A549 (cell line): ENCODE results near the gene ATP5PD. TPM values are rescaled to one million over a fixed set of nuclear protein-coding genes. Genes with fewer than 3 reads are reported as not detected.

Source experiments
- ATAC-seq, 2 experiments: fragments of 200-7000 bp in 1 of 2; fragments of >200 bp in 1 of 2; cut with Nextera tagmentation in 1 of 2; cut with Tn5 transposase in 1 of 2; 3 replicates each; pipeline versions ENCODE4 v1.8.0 to v1.9.1; 2018 to 2020; ENCODE audit warnings: mild to moderate bottlenecking in 1 of 2, moderate library complexity in 1 of 2
- CTCF ChIA-PET: fragments of 300-600 bp; sonication (Branson Sonifier 250); formaldehyde crosslinking; extraction: SDS; loops from one replicate; lab custom pipeline; 2021; ENCODE audit warnings: antibody characterized with exemption, inconsistent platforms; lab: Yijun Ruan, JAX
- POLR2A ChIA-PET: fragments of 350-600 bp; formaldehyde crosslinking; extraction: SDS; loops from one replicate; lab custom pipeline; 2021; ENCODE audit warnings: antibody characterized with exemption, inconsistent platforms; lab: Yijun Ruan, JAX
- DNase-seq, 2 experiments: peaks; one replicate each; pipeline versions ENCODE4 v3.0.0 to v3.0.0-alpha.2; 2011 to 2016; ENCODE audit warnings: low read depth in 1 of 2, low spot score in 1 of 2
- FAIRE-seq: peaks from 2 replicates; lab custom pipeline; 2011; peaks lifted over from hg19 to GRCh38; lab: Jason Lieb, UNC
- H3K27ac ChIP-seq, 2 experiments: fragments of >200 bp; sonication (Bioruptor Twin); formaldehyde crosslinking; 3 replicates each; pipeline ENCODE4 v1.5.1; 2016 to 2017
- H3K4me1 ChIP-seq: fragments of >200 bp; sonication (Bioruptor Twin); formaldehyde crosslinking; 3 replicates; pipeline ENCODE4 v1.6.1; 2016
- H3K4me2 ChIP-seq: fragments of >200 bp; sonication (Bioruptor Twin); formaldehyde crosslinking; 3 replicates; pipeline ENCODE4 v1.6.1; 2016
- H3K4me3 ChIP-seq: fragments of >200 bp; sonication (Bioruptor Twin); formaldehyde crosslinking; 3 replicates; pipeline ENCODE4 v1.5.1; 2016
- H3K9me3 ChIP-seq: fragments of >200 bp; sonication (Bioruptor Twin); formaldehyde crosslinking; 3 replicates; pipeline ENCODE4 v1.6.1; 2016
- ATOH8 ChIP-seq: fragments of 250-450 bp; sonication (Bioruptor Pico); IDR thresholded peaks from 2 replicates; pipeline ENCODE4 v1.5.0; 2020; ENCODE audit warnings: low read depth, mild to moderate bottlenecking, moderate library complexity
- CBX2 ChIP-seq: fragments of 200-600 bp; sonication (generic); IDR thresholded peaks from 2 replicates; pipeline ENCODE4 v1.6.1; 2016; ENCODE audit warnings: low read depth, mild to moderate bottlenecking, borderline replicate concordance
- CBX8 ChIP-seq: fragments of 200-600 bp; sonication (generic); IDR thresholded peaks from 2 replicates; pipeline ENCODE4 v1.6.1; 2016
- CEBPB ChIP-seq, 2 experiments: fragments of >200 bp in 1 of 2; sonication (Bioruptor Twin) in 1 of 2; formaldehyde crosslinking in 1 of 2; IDR thresholded peaks; 2 replicates each; pipeline ENCODE4 v1.6.1; 2012 to 2016
- CHD2 ChIP-seq: fragments of 150-350 bp; IDR thresholded peaks from 2 replicates; pipeline ENCODE4 v1.6.1; 2014; ENCODE audit warnings: low read length; ENCODE audit not compliant: partially characterized antibody
- EHF ChIP-seq: fragments of 250-450 bp; sonication (Bioruptor Pico); IDR thresholded peaks from 2 replicates; pipeline ENCODE4 v1.5.0; 2020; ENCODE audit warnings: mild to moderate bottlenecking
- EHMT2 ChIP-seq: fragments of 200-600 bp; sonication (generic); IDR thresholded peaks from 2 replicates; pipeline ENCODE4 v1.6.1; 2016; ENCODE audit warnings: antibody characterized with exemption, low read depth, mild to moderate bottlenecking, moderate library complexity
- FOSB ChIP-seq: fragments of 250-450 bp; sonication (Bioruptor Pico); IDR thresholded peaks from 2 replicates; pipeline ENCODE4 v1.5.0; 2020; ENCODE audit warnings: mild to moderate bottlenecking, moderate library complexity
- FOXS1 ChIP-seq: fragments of 250-450 bp; sonication (Bioruptor Pico); IDR thresholded peaks from 2 replicates; pipeline ENCODE4 v1.5.0; 2020; ENCODE audit warnings: mild to moderate bottlenecking, moderate library complexity
- KDM1A ChIP-seq: fragments of 200-600 bp; sonication (generic); IDR thresholded peaks from 2 replicates; pipeline ENCODE4 v1.6.1; 2016; ENCODE audit warnings: low read depth, mild to moderate bottlenecking
- MAFK ChIP-seq: fragments of 450-650 bp; IDR thresholded peaks from 2 replicates; pipeline ENCODE4 v1.6.1; 2014; ENCODE audit not compliant: partially characterized antibody
- MYC ChIP-seq: IDR thresholded peaks from 2 replicates; pipeline ENCODE4 v1.6.1; 2012; ENCODE audit warnings: mild to moderate bottlenecking, inconsistent platforms, low read length, improper control_type of control experiment, borderline replicate concordance
- NPAS2 ChIP-seq: fragments of 250-450 bp; sonication (Bioruptor Pico); IDR thresholded peaks from 2 replicates; pipeline ENCODE4 v1.8.0; 2022; ENCODE audit warnings: mild to moderate bottlenecking, moderate library complexity, borderline replicate concordance
- RAD21 ChIP-seq, 2 experiments: fragments of >200 bp in 1 of 2; sonication (Bioruptor Twin) in 1 of 2; formaldehyde crosslinking in 1 of 2; IDR thresholded peaks in 1 of 2; conservative IDR thresholded peaks in 1 of 2; 2 replicates in 1 of 2; 3 replicates in 1 of 2; pipeline ENCODE4 v1.6.1; 2012 to 2018; ENCODE audit warnings: inconsistent platforms in 1 of 2
- REST ChIP-seq: fragments of 200-600 bp; sonication (generic); IDR thresholded peaks from 2 replicates; pipeline ENCODE4 v1.6.1; 2016; ENCODE audit warnings: antibody characterized with exemption, mild to moderate bottlenecking, moderate library complexity
- SMC3 ChIP-seq: fragments of >200 bp; sonication (Bioruptor Twin); formaldehyde crosslinking; IDR thresholded peaks from 3 replicates; pipeline ENCODE4 v1.6.1; 2018; ENCODE audit warnings: inconsistent platforms
- SREBF2 ChIP-seq: fragments of 450-650 bp; IDR thresholded peaks from 2 replicates; pipeline ENCODE4 v1.6.1; 2014; ENCODE audit warnings: mild to moderate bottlenecking, moderate library complexity
- ZNF302 ChIP-seq: fragments of 250-450 bp; sonication (Bioruptor Pico); IDR thresholded peaks from 2 replicates; pipeline ENCODE4 v1.9.0; 2021; ENCODE audit warnings: inconsistent platforms, mild to moderate bottlenecking, moderate library complexity
- WGBS: methylation state at CpG from one replicate; pipeline ENCODE4 v1.1.6; 2017; ENCODE audit errors: missing lambda C conversion rate; 5-methylcytosine and 5-hydroxymethylcytosine counted together
- polyA plus RNA-seq, 4 experiments: library from polyadenylated mRNA; depleted of rRNA in 3 of 4; stranded (reverse); fragments of >200 nt; fragmentation: RNase III in 1 of 4; extraction: RNeasy Plus Mini Kit Qiagen cat#74134 plus additional on column Dnase treatment in 1 of 4; gene quantifications; 2 replicates in 3 of 4; 3 replicates in 1 of 4; pipeline ENCODE4 v1.2.3, GENCODE V29; 2011 to 2017
- TF ChIP-seq, protein P1 (sequence below): fragments of >200 bp; sonication (Bioruptor Twin); formaldehyde crosslinking; IDR thresholded peaks from 2 replicates; pipeline ENCODE4 v1.6.1; 2016
- TF ChIP-seq, protein P2 (sequence below): fragments of 250-450 bp; sonication (Bioruptor Pico); IDR thresholded peaks from 2 replicates; pipeline ENCODE4 v1.5.0; 2021; ENCODE audit warnings: mild to moderate bottlenecking, moderate library complexity, borderline replicate concordance
- TF ChIP-seq, protein P3 (sequence below): fragments of >200 bp; sonication (Bioruptor Twin); formaldehyde crosslinking; IDR thresholded peaks from 3 replicates; pipeline ENCODE4 v1.5.1; 2016
- TF ChIP-seq, protein P4 (sequence below): fragments of 150-350 bp; IDR thresholded peaks from 2 replicates; pipeline ENCODE4 v1.6.1; 2014; ENCODE audit warnings: low read depth, mild to moderate bottlenecking, low read length

The ATP5PD gene
- polyA plus RNA-seq, 2 of the 4 experiments (the other 2 are of a cell fraction), result 333 to 463 TPM

- no peak; a peak in 1 of 6 replicates for ATAC-seq
- no peak for FAIRE-seq
- no peak for TF ChIP-seq CBX8
- TF ChIP-seq, protein P1, sequence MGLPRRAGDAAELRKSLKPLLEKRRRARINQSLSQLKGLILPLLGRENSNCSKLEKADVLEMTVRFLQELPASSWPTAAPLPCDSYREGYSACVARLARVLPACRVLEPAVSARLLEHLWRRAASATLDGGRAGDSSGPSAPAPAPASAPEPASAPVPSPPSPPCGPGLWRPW, result no peak
- TF ChIP-seq, protein P2, sequence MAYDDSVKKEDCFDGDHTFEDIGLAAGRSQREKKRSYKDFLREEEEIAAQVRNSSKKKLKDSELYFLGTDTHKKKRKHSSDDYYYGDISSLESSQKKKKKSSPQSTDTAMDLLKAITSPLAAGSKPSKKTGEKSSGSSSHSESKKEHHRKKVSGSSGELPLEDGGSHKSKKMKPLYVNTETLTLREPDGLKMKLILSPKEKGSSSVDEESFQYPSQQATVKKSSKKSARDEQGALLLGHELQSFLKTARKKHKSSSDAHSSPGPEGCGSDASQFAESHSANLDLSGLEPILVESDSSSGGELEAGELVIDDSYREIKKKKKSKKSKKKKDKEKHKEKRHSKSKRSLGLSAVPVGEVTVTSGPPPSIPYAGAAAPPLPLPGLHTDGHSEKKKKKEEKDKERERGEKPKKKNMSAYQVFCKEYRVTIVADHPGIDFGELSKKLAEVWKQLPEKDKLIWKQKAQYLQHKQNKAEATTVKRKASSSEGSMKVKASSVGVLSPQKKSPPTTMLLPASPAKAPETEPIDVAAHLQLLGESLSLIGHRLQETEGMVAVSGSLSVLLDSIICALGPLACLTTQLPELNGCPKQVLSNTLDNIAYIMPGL, result no peak
- no peak for TF ChIP-seq REST
- no peak for TF ChIP-seq NPAS2 (CRISPR knock-in tag)
- TF ChIP-seq MYC, result no peak
- TF ChIP-seq, protein P3, sequence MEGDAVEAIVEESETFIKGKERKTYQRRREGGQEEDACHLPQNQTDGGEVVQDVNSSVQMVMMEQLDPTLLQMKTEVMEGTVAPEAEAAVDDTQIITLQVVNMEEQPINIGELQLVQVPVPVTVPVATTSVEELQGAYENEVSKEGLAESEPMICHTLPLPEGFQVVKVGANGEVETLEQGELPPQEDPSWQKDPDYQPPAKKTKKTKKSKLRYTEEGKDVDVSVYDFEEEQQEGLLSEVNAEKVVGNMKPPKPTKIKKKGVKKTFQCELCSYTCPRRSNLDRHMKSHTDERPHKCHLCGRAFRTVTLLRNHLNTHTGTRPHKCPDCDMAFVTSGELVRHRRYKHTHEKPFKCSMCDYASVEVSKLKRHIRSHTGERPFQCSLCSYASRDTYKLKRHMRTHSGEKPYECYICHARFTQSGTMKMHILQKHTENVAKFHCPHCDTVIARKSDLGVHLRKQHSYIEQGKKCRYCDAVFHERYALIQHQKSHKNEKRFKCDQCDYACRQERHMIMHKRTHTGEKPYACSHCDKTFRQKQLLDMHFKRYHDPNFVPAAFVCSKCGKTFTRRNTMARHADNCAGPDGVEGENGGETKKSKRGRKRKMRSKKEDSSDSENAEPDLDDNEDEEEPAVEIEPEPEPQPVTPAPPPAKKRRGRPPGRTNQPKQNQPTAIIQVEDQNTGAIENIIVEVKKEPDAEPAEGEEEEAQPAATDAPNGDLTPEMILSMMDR, result no peak
- TF ChIP-seq, protein P4, sequence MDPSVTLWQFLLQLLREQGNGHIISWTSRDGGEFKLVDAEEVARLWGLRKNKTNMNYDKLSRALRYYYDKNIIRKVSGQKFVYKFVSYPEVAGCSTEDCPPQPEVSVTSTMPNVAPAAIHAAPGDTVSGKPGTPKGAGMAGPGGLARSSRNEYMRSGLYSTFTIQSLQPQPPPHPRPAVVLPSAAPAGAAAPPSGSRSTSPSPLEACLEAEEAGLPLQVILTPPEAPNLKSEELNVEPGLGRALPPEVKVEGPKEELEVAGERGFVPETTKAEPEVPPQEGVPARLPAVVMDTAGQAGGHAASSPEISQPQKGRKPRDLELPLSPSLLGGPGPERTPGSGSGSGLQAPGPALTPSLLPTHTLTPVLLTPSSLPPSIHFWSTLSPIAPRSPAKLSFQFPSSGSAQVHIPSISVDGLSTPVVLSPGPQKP, result no peak
- TF ChIP-seq CHD2, result no peak
- no peak for TF ChIP-seq CEBPB (IDR thresholded peaks at IDR 0.05)
- TF ChIP-seq SREBF2, result no peak
- no peak for TF ChIP-seq SMC3
- ChIA-PET POLR2A (interaction anchor here (0.6 to 1.5 kb wide), 4 partner anchors 12 to 46 kb away, joined by 3 to 7 read pairs (median 4); partner anchors contain the start of gene MRPL58), CTCF (interaction anchor here (0.5 to 17.5 kb wide), 10 partner anchors 4 to 323 kb away, joined by 3 to 332 read pairs (median 6); partner anchors contain the start of genes CDR2L, MRPL58 and OTOP2)
- DNase-seq, result no peak
- no peak overlapping the region for H3K4me3 ChIP-seq
- 87% methylated on average over 4 of the region's 4 CpGs for WGBS
- H3K27ac ChIP-seq, result no peak overlapping the region
- no peak overlapping the region for H3K4me2 ChIP-seq
- no peaks in the 10 kb centered on the region for H3K9me3 ChIP-seq
- peaks cover 4% of the 10 kb centered on the region for H3K4me1 ChIP-seq
These were observed 47.2 kb downstream of the ATP5PD start for GRCh38 chr17:74999523-74999922.

GRCh38 chr17:74998783-74999182 is 48.0 kb downstream of the ATP5PD start:
- Histone ChIP-seq H3K4me1 (peaks cover 11% of the 10 kb centered on the region), H3K27ac (no peak overlapping the region), H3K9me3 (no peaks in the 10 kb centered on the region), H3K4me3 (no peak overlapping the region), H3K4me2 (no peak overlapping the region)
- ChIA-PET POLR2A (interaction anchor here (1.2 to 1.5 kb wide), 3 partner anchors 13 to 36 kb away, joined by 3 to 7 read pairs (median 6); partner anchors contain the start of gene MRPL58), CTCF (interaction anchor here (0.5 to 17.5 kb wide), 11 partner anchors 3 to 324 kb away, joined by 3 to 332 read pairs (median 6); partner anchors contain the start of genes CDR2L, MIF4GD, MRPL58 and OTOP2)
- ATAC-seq (no peak; a peak in 1 of 6 replicates), FAIRE-seq (no peak), DNase-seq (no peak)
- no peak for TF ChIP-seq ZNF302
- no peak for TF ChIP-seq KDM1A
- TF ChIP-seq MYC, result no peak
- no peak for TF ChIP-seq CBX2
- TF ChIP-seq MAFK, result no peak
- no peak for TF ChIP-seq ATOH8 (CRISPR knock-in tag)
- TF ChIP-seq FOXS1, result no peak
- TF ChIP-seq EHMT2, result no peak
- TF ChIP-seq NPAS2 (CRISPR knock-in tag), result no peak
- TF ChIP-seq EHF, result no peak
- TF ChIP-seq CHD2, result no peak
- TF ChIP-seq RAD21 (conservative IDR thresholded peaks at IDR 0.05 in 1 of 2, IDR thresholded peaks at IDR 0.05 in 1 of 2), result no peak
- TF ChIP-seq, protein P2, result no peak
- no peak for TF ChIP-seq FOSB
- 83% methylated on average over 6 of the region's 6 CpGs for WGBS
